GM23338 (cell line): ENCODE measurements around the gene RPL31. TPM values are rescaled to one million over a fixed set of nuclear protein-coding genes. Genes with fewer than 3 reads are reported as not detected.

Experiments used
- ATAC-seq: fragments of 200-7000 bp; cut with Tn5 transposase; 3 replicates; pipeline ENCODE4 v1.9.1; 2020
- DNase-seq: peaks from one replicate; pipeline ENCODE4 v3.0.0-alpha.2; 2015; ENCODE audit warnings: low spot score
- H2AFZ ChIP-seq: fragments of 200-600 bp; sonication (generic); 2 replicates; pipeline ENCODE4 v1.8.0; 2016; ENCODE audit warnings: antibody characterized with exemption, mild to moderate bottlenecking, moderate library complexity
- H3F3A ChIP-seq: fragments of 200-600 bp; sonication (generic); replicated peaks from 2 replicates; pipeline ENCODE4 v1.8.0; 2017; ENCODE audit warnings: antibody characterized with exemption, mixed run types, low read depth
- H3K27ac ChIP-seq: fragments of 200-600 bp; sonication (generic); 2 replicates; pipeline ENCODE4 v1.6.1; 2016; ENCODE audit warnings: low read depth
- H3K27me3 ChIP-seq: fragments of 200-600 bp; sonication (generic); 2 replicates; pipeline ENCODE4 v1.8.0; 2016; ENCODE audit warnings: mild to moderate bottlenecking, mixed run types, moderate library complexity; ENCODE audit not compliant: insufficient read depth
- H3K36me3 ChIP-seq: fragments of 200-600 bp; sonication (generic); 2 replicates; pipeline ENCODE4 v1.8.0; 2016; ENCODE audit warnings: mild to moderate bottlenecking; ENCODE audit not compliant: insufficient read depth
- H3K4me1 ChIP-seq: fragments of 200-600 bp; sonication (generic); 2 replicates; pipeline ENCODE4 v1.8.0; 2016; ENCODE audit warnings: mild to moderate bottlenecking, moderate library complexity; ENCODE audit not compliant: insufficient read depth
- H3K4me2 ChIP-seq: fragments of 200-600 bp; sonication (generic); 2 replicates; pipeline ENCODE4 v1.7.1; 2017; ENCODE audit warnings: mixed run types
- H3K4me3 ChIP-seq: fragments of 200-600 bp; sonication (generic); 2 replicates; pipeline ENCODE4 v1.6.1; 2016; ENCODE audit warnings: mixed run types
- H3K79me2 ChIP-seq: fragments of 200-600 bp; sonication (generic); replicated peaks from 2 replicates; pipeline ENCODE4 v1.8.0; 2017; ENCODE audit warnings: mild to moderate bottlenecking; ENCODE audit not compliant: insufficient read depth
- H3K9me2 ChIP-seq: fragments of 200-600 bp; sonication (generic); 2 replicates; pipeline ENCODE4 v1.8.0; 2017; ENCODE audit not compliant: insufficient read depth
- H4K20me1 ChIP-seq: fragments of 200-600 bp; sonication (generic); replicated peaks from 2 replicates; pipeline ENCODE4 v1.8.0; 2017; ENCODE audit warnings: mild to moderate bottlenecking; ENCODE audit not compliant: insufficient read depth
- H3K27ac Mint-ChIP-seq: 2 replicates; pipeline ENCODE4 v1.8.0; 2020; ENCODE audit warnings: inconsistent platforms, mild to moderate bottlenecking, moderate library complexity, mixed read lengths
- H3K27me3 Mint-ChIP-seq: 3 replicates; pipeline ENCODE4 v1.8.0; 2022; ENCODE audit warnings: low read depth, mild to moderate bottlenecking, moderate library complexity, mixed read lengths, inconsistent platforms; ENCODE audit not compliant: insufficient read depth, poor library complexity
- H3K36me3 Mint-ChIP-seq: 3 replicates; pipeline ENCODE4 v1.8.0; 2021; ENCODE audit warnings: low read depth, mild to moderate bottlenecking, inconsistent platforms, moderate library complexity, mixed read lengths
- H3K4me1 Mint-ChIP-seq: 3 replicates; pipeline ENCODE4 v1.8.0; 2020; ENCODE audit warnings: mild to moderate bottlenecking, inconsistent platforms, mixed read lengths
- H3K4me3 Mint-ChIP-seq: 3 replicates; pipeline ENCODE4 v1.8.0; 2021; ENCODE audit warnings: moderate library complexity, mild to moderate bottlenecking, inconsistent platforms, mixed read lengths
- H3K9me3 Mint-ChIP-seq: 3 replicates; pipeline ENCODE4 v1.8.0; 2020; ENCODE audit warnings: moderate library complexity, mild to moderate bottlenecking, inconsistent platforms, mixed read lengths
- CREB1 ChIP-seq: fragments of 250-450 bp; sonication (Bioruptor Pico); IDR thresholded peaks from 2 replicates; pipeline ENCODE4 v1.5.0; 2020; ENCODE audit warnings: low read depth, mild to moderate bottlenecking, moderate library complexity
- CTCF ChIP-seq, 2 experiments: fragments of 200-600 bp in 1 of 2; sonication (generic) in 1 of 2; conservative IDR thresholded peaks; 2 replicates each; pipeline versions ENCODE4 v1.5.1 to v1.6.1; 2016 to 2017; ENCODE audit warnings: antibody characterized with exemption in 2 of 2, low read depth in 2 of 2, mild to moderate bottlenecking in 2 of 2, moderate library complexity in 1 of 2
- ETS1 ChIP-seq: IDR thresholded peaks from 2 replicates; pipeline ENCODE4 v1.6.1; 2016; ENCODE audit warnings: antibody characterized with exemption
- EZH2 ChIP-seq: fragments of 200-600 bp; sonication (generic); IDR thresholded peaks from one replicate; pipeline ENCODE4 v1.8.0; 2017; ENCODE audit warnings: antibody characterized with exemption, mild to moderate bottlenecking, low read depth; ENCODE audit not compliant: unreplicated experiment
- EZH2phosphoT487 ChIP-seq: fragments of 200-600 bp; sonication (generic); IDR thresholded peaks from one replicate; pipeline ENCODE4 v1.8.1; 2018; ENCODE audit warnings: antibody characterized with exemption; ENCODE audit not compliant: unreplicated experiment
- JUNB ChIP-seq: IDR thresholded peaks from one replicate; pipeline ENCODE4 v1.6.1; 2016; ENCODE audit warnings: antibody characterized with exemption; ENCODE audit not compliant: unreplicated experiment
- NANOG ChIP-seq: IDR thresholded peaks from 2 replicates; pipeline ENCODE4 v1.6.1; 2016; ENCODE audit warnings: antibody characterized with exemption, borderline replicate concordance
- POLR2AphosphoS5 ChIP-seq: IDR thresholded peaks from 2 replicates; pipeline ENCODE4 v1.6.1; 2016; ENCODE audit warnings: antibody characterized with exemption, low read depth
- REST ChIP-seq: IDR thresholded peaks from one replicate; pipeline ENCODE4 v1.6.1; 2018; ENCODE audit warnings: antibody characterized with exemption; ENCODE audit not compliant: unreplicated experiment
- STAT1 ChIP-seq: IDR thresholded peaks from one replicate; pipeline ENCODE4 v1.6.1; 2016; ENCODE audit warnings: antibody characterized with exemption; ENCODE audit not compliant: unreplicated experiment
- ZNF114 ChIP-seq: fragments of 250-450 bp; sonication (Bioruptor Pico); IDR thresholded peaks from 2 replicates; pipeline ENCODE4 v1.5.0; 2020; ENCODE audit warnings: mild to moderate bottlenecking, moderate library complexity
- ZNF331 ChIP-seq: fragments of 250-450 bp; sonication (Bioruptor Pico); IDR thresholded peaks from 2 replicates; pipeline ENCODE4 v1.5.0; 2020; ENCODE audit warnings: low read depth, mild to moderate bottlenecking, moderate library complexity
- ZNF462 ChIP-seq: fragments of 250-450 bp; sonication (Bioruptor Pico); IDR thresholded peaks from 2 replicates; pipeline ENCODE4 v1.5.0; 2020; ENCODE audit warnings: mild to moderate bottlenecking, moderate library complexity
- polyA plus RNA-seq: library from polyadenylated mRNA; unstranded; fragments of >200 nt; fragmentation: Nextera tagmentation; extraction: Ambion mirVana; gene quantifications from 2 replicates; pipeline ENCODE4 v1.2.1, GENCODE V29; 2016
- total RNA-seq: library from RNA; depleted of rRNA; stranded (reverse); fragments of >200 nt; shearing (Covaris generic); gene quantifications from 2 replicates; pipeline ENCODE4 v1.2.3, GENCODE V29; 2014

RPL31 gene
- total and polyA plus RNA-seq, 2 experiments from 2014 or later, result 819 to 3,213 TPM

- Histone ChIP-seq H4K20me1 (no peaks in the 10 kb centered on the region), H3K36me3 (no peaks in the 10 kb centered on the region; the same call in 1 of the 2 replicates), H3K27me3 (no peaks in the 10 kb centered on the region), H3K4me1 (no peaks in the 10 kb centered on the region), H3K27ac (no peak overlapping the region), H3K79me2 (no peaks in the 10 kb centered on the region), H2AFZ (no peak overlapping the region), H3K9me2 (no peaks in the 10 kb centered on the region), H3K4me3 (no peak overlapping the region), H3F3A (no peaks in the 10 kb centered on the region), H3K4me2 (no peak overlapping the region)
- no peaks in the 10 kb centered on the region for H3K36me3 Mint-ChIP-seq
- TF ChIP-seq ZNF331, result no peak
- TF ChIP-seq STAT1, result no peak
- TF ChIP-seq CREB1 (CRISPR knock-in tag), result no peak
- no peak for TF ChIP-seq EZH2
- no peak for TF ChIP-seq ETS1
- no peak for TF ChIP-seq REST
- no peak for TF ChIP-seq POLR2AphosphoS5
- no peak for TF ChIP-seq NANOG
- TF ChIP-seq CTCF (conservative IDR thresholded peaks at IDR 0.05; ENCODE audit: low read depth in 2 of 2), result no peak
- no peak for TF ChIP-seq ZNF462 (CRISPR knock-in tag)
- TF ChIP-seq JUNB, result no peak
- TF ChIP-seq ZNF114 (CRISPR knock-in tag), result no peak
- TF ChIP-seq EZH2phosphoT487, result no peak
- H3K4me1 Mint-ChIP-seq, result no peaks in the 10 kb centered on the region
- H3K9me3 Mint-ChIP-seq, result no peaks in the 10 kb centered on the region
- DNase-seq (no peak), ATAC-seq (no peak)
- peaks cover 2% of the 10 kb centered on the region for H3K27me3 Mint-ChIP-seq
- H3K27ac Mint-ChIP-seq, result no peak overlapping the region
- no peak overlapping the region for H3K4me3 Mint-ChIP-seq
These were observed 27.2 kb upstream of the RPL31 start for GRCh38 chr2:100974712-100975520.
